ENCODE results near the gene ATRAID.

The ATRAID gene

DNA sequence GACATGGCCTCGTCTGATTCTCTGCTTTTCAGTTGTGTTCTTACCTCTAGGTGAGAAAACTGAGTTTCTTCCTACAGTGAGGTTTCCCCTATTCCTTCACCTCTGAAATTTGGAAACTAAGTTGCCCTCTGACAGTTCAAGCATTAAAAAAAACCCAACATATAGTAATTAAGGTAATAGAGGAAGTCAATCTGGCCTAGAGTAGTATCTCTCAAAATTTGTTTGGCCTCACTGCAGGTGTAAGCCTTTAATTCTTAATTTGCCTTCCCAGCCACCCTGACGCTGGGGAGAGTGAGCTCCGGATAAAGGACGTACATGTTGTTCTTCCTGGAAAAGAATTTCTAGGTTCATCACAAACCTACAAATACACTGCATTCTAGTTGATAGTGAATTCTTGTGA lies 6.8 kb downstream of the ATRAID start:
- ChIA-PET POLR2A (ENCODE audit: low non-redundant PET) (no interaction called here), CTCF (interaction anchor here (1.3 kb wide), 1 partner anchor 66 kb away, joined by 6 read pairs; no protein-coding TSS in a partner anchor)
- no peak for DNase-seq (ENCODE audit: low spot score)
- H3K27ac ChIP-seq = no peak overlapping the region
- TF ChIP-seq CTCF (conservative IDR thresholded peaks at IDR 0.05; ENCODE audit: low read depth) = no peak

DNA sequence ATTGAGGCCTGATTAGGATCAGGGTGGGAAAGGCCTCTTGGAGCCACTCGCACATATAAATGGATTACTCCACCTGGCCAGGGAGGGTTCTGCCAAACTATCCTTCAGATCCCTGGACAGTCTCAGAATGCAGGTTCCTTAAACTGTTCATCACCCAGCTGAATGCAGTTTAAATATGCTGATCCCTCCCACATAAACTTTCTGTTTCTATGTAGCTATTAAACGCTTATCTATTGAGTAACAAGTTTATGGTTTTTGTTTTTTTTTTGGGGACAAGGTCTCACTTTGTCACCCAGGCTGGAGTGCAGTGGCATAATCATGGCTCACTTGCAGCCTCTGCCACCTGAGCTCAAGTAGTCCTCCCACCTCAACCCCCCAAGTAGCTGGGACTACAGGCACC lies 7.2 kb downstream of the ATRAID start:
- CTCF ChIA-PET = interaction anchor here (0.9 to 1.3 kb wide), 2 partner anchors 49 to 67 kb away, joined by 6 read pairs; no protein-coding TSS in a partner anchor
- TF ChIP-seq CTCF (conservative IDR thresholded peaks at IDR 0.05; ENCODE audit: low read depth) = no peak
- POLR2A ChIA-PET (ENCODE audit: low non-redundant PET) = no interaction called here
- DNase-seq (ENCODE audit: low spot score) = no peak
- H3K27ac ChIP-seq = 0 out of 2 replicates have a peak overlapping the region, but pooled peaks have one; percentile 6

GRCh38 chr2:27220091-27220490 lies 8.2 kb downstream of the ATRAID start:
- DNase-seq (ENCODE audit: low spot score) = no peak
- H3K27ac ChIP-seq = peak overlapping the region; percentile 36; the same call in 1 of the 2 replicates
- POLR2A ChIA-PET (ENCODE audit: low non-redundant PET) = no interaction called here
- CTCF ChIA-PET = interaction anchor here (0.6 to 1.3 kb wide), 4 partner anchors 50 to 94 kb away, joined by 3 to 6 read pairs (median 5); partner anchors contain the start of gene TRIM54
- TF ChIP-seq CTCF (conservative IDR thresholded peaks at IDR 0.05; ENCODE audit: low read depth) = no peak

- H3K27ac ChIP-seq = peak overlapping the region; percentile 36
- DNase-seq (ENCODE audit: low spot score) = no peak
- ChIA-PET CTCF (no interaction called here), POLR2A (ENCODE audit: low non-redundant PET) (no interaction called here)
- TF ChIP-seq CTCF (conservative IDR thresholded peaks at IDR 0.05; ENCODE audit: low read depth) = no peak
Observed at GRCh38 chr2:27221166-27221565, 9.3 kb downstream of the ATRAID start.

- POLR2A ChIA-PET (ENCODE audit: low non-redundant PET) = no interaction called here
- no peak for TF ChIP-seq CTCF (conservative IDR thresholded peaks at IDR 0.05; ENCODE audit: low read depth)
Observed at GRCh38 chr2:27222407-27222806, 10.6 kb downstream of the ATRAID start.

DNA sequence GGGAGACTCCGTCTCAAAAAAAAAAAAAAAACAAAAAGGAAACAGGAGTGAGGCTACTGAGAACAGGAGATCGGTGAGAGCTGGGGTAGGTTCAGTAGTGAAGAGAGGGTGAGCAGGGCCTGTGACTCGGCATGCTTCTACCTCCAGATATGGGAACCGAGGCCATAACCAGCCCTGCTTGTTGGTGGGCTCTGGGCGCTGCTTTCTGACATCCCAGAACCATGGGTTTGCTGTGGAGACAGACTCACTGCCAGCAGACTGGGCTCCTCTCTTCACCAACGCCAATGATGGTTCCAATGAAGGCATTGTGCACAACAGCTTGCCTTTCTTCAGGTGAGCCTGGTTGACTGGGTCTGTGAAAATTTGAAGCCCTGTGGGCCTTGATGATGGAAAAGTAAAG lies 11.6 kb downstream of the ATRAID start:
- no peak overlapping the region for H3K27ac ChIP-seq
- POLR2A ChIA-PET (ENCODE audit: low non-redundant PET) = no interaction called here
- no peak for TF ChIP-seq CTCF (conservative IDR thresholded peaks at IDR 0.05; ENCODE audit: low read depth)
- DNase-seq (ENCODE audit: low spot score) = no peak
- CTCF ChIA-PET = no interaction called here

More at GRCh38 chr2:27222407-27222806, 10.6 kb downstream of the ATRAID start:
- CTCF ChIA-PET = no interaction called here
- H3K27ac ChIP-seq = no peak overlapping the region
- no peak for DNase-seq (ENCODE audit: low spot score)
